ENCODE data around the gene B4GALT3.
"Not testable (repeated sequence)": the region's sequence is repeated elsewhere in the genome, so short reads cannot be mapped to it uniquely, and the experiment has no call there.

The B4GALT3 gene

GRCh38 chr1:161177112-161177935 is at the start of gene B4GALT3:
Gene B4GALT3 (minus strand): TSS chr1:161177507. CDS start chr1:161176060, 1,447 bp downstream.
- DNase-seq (ENCODE audit: low spot score): peak; percentile 88

GRCh38 chr1:161226759-161227158 is 49.5 kb upstream of the B4GALT3 start:
- no peak for DNase-seq (ENCODE audit: low spot score)

- no peak for DNase-seq (ENCODE audit: low spot score)
Observed at GRCh38 chr1:161226320-161226711, 49.0 kb upstream of the B4GALT3 start.

GRCh38 chr1:161225534-161226319 is 48.4 kb upstream of the B4GALT3 start, which contains the start of gene TOMM40L:
Gene TOMM40L (plus strand): TSS chr1:161226060. CDS start chr1:161226490, 430 bp downstream.
- DNase-seq (ENCODE audit: low spot score): peak; percentile 97

GRCh38 chr1:161225178-161225533 is 47.8 kb upstream of the B4GALT3 start:
- DNase-seq (ENCODE audit: low spot score): no peak

- not testable (repeated sequence) for DNase-seq (ENCODE audit: low spot score)
Observed at GRCh38 chr1:161224695-161225087, 47.4 kb upstream of the B4GALT3 start.

GRCh38 chr1:161223805-161224694 is 46.7 kb upstream of the B4GALT3 start:
- no peak for DNase-seq (ENCODE audit: low spot score)

GRCh38 chr1:161222175-161223019 is 45.1 kb upstream of the B4GALT3 start:
- no peak for DNase-seq (ENCODE audit: low spot score)

GRCh38 chr1:161220002-161220401 is 42.7 kb upstream of the B4GALT3 start:
- DNase-seq (ENCODE audit: low spot score): no peak

- no peak for DNase-seq (ENCODE audit: low spot score)
Observed at GRCh38 chr1:161219078-161219892, 42.0 kb upstream of the B4GALT3 start.

- no peak for DNase-seq (ENCODE audit: low spot score)
Observed at GRCh38 chr1:161218301-161219077, 41.2 kb upstream of the B4GALT3 start.

GRCh38 chr1:161217831-161218230 is 40.5 kb upstream of the B4GALT3 start:
- DNase-seq (ENCODE audit: low spot score): no peak

- DNase-seq (ENCODE audit: low spot score): no peak
Observed at GRCh38 chr1:161216945-161217712, 39.8 kb upstream of the B4GALT3 start.

GRCh38 chr1:161215076-161215475 is 37.8 kb upstream of the B4GALT3 start, which contains the start of gene FCER1G:
Gene FCER1G (plus strand): TSS chr1:161215295. CDS start chr1:161215322, 27 bp downstream.
- no peak for DNase-seq (ENCODE audit: low spot score)

GRCh38 chr1:161214369-161214768 is 37.1 kb upstream of the B4GALT3 start:
- no peak for DNase-seq (ENCODE audit: low spot score)

GRCh38 chr1:161209790-161210409 is 32.6 kb upstream of the B4GALT3 start:
- peak; percentile 69 for DNase-seq (ENCODE audit: low spot score)

- DNase-seq (ENCODE audit: low spot score): no peak
Observed at GRCh38 chr1:161207173-161207572, 29.9 kb upstream of the B4GALT3 start.
